Activated gamma-delta T cell (primary cell): ENCODE data around the gene GON4L.
"Not testable (repeated sequence)": the region's sequence is repeated elsewhere in the genome, so short reads cannot be mapped to it uniquely, and the experiment has no call there.

Source experiments
- DNase-seq: peaks from one replicate; lab custom pipeline; 2025; lab: John Stamatoyannopoulos, UW

The GON4L gene

DNA sequence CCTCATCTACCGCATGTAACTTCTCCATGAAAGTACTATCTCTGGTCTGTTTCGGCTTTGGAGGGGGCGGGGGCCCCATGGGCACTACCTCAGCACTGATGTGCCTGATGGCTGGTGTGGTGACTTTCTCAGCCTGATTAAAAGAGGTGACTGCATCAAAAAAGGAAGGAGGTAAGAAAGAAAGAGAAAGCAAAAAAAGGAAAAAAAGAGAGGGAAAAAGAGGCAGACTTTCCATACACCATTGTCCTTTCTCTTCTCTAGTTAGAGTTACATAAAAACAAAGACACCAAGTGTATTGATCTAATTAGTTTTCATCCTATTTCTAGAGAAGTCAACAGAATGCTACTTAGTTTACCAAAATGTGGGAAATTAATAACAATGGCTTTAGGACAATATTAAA lies 43.3 kb downstream of the GON4L start:
- DNase-seq: no peak

DNA sequence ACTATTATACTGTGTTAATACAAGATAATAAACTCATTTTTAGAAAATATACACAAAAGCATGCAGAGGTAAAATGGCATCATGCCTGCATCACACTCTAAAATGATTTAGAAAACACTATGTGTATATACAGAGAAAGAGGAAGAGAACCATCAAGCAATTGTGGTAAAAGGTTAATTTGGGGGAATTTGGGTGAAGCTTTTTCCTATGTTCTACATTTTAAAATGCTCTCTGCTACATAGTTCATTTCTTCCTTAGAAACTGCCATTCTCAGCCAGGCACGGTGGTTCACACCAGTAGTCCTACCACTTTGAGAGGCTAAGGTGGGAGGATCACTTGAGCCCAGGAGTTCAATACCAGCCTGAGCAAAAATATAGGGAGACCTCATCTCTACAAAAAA lies 44.1 kb downstream of the GON4L start:
- DNase-seq: no peak

GRCh38 chr1:155809088-155809487 lies 47.9 kb downstream of the GON4L start:
- DNase-seq: no peak

DNA sequence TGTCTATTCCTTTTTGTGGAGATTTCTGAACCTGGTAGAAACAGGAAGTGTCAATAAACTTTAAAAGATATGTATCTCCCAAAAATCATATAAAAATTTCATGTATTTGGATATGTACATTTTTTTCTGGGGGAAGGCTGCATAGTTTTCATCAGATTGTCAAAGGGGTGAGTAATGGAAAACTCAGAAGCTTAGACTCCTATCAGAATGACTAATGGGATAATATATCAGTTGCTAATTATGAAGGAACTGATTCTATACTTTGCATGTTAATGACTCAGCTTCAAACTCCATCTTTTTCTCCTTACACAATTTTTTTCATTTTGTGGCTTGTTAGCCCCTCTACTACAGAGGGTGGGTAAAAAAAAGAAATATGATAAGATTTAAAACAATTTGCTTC lies 55.9 kb downstream of the GON4L start:
- no peak for DNase-seq

DNA sequence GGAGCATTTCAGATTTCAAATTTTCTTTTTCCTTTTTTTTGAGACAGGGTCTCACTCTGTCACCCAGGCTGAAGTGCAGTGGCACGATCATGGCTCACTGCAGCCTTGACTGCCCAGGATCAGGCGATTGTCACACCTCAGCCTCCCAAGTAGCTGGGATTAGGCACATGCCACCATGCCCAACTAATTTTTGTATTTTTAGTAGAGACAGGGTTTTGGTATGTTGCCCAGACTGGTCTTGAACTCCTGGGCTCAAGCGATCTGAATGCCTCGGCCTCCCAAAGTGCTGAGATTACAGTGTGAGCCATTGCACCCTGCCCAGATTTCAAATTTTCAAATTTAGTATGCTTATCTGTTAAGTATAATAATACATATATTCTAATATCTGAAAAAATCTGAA lies 61.4 kb downstream of the GON4L start:
- not testable (repeated sequence) for DNase-seq

- DNase-seq: no peak
Measured at GRCh38 chr1:155794605-155795245, 62.3 kb downstream of the GON4L start.

GRCh38 chr1:155793213-155793612 lies 63.8 kb downstream of the GON4L start:
- no peak for DNase-seq

- DNase-seq: no peak
Measured at GRCh38 chr1:155777582-155777981, 79.4 kb downstream of the GON4L start.

GRCh38 chr1:155776414-155776813 lies 80.6 kb downstream of the GON4L start:
- DNase-seq: no peak

- no peak for DNase-seq
Measured at GRCh38 chr1:155773221-155773620, 83.8 kb downstream of the GON4L start.

GRCh38 chr1:155769257-155769656 lies 87.8 kb downstream of the GON4L start:
- DNase-seq: no peak

DNA sequence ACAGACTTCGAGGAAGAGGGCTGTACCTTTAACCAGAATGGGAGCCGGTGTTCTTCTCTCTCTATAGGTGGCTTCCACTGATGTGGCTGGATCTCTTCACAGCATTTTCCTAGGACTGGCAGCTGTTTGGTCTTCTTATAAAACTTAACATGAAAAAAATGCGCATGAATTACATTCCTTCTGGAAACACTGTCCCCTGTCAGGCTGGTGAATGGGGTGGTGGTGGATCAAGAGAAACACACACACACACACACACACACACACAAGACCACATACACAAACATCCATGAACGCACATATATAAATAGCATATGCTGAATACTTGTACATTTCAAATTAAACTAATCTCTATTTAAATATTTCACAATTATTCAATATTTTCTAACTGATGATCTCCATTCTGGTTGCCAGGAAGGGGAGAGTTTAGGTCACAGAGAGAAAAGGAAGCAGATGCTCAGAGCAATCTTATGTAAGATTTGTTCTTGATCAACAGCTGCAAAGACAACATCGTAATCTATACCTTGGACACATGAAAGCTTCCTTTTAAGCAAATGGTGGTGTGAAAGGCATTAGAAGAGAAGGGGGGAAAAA lies 89.5 kb downstream of the GON4L start:
- not testable (repeated sequence) for DNase-seq

DNA sequence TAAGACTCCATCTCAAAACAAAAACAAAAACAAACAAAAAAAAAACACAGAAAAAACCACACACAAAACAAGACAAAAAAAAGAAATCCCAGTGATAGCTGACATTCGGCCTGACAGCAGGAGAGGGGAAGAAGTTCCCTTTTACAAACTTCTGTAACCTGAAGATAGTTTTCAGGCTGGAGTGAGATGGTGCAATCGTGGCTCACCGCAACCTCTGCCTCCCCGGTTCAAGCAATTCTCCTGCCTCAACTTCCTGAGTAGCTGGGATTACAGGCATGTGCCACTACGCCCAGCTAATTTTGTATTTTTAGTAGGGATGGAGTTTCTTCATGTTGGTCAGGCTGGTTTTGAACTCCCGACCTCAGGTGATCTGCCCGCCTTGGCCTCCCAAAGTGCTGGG lies 93.0 kb downstream of the GON4L start:
- DNase-seq: not testable (repeated sequence)

- not testable (repeated sequence) for DNase-seq
Measured at GRCh38 chr1:155763090-155763815, 93.8 kb downstream of the GON4L start.

GRCh38 chr1:155761736-155762405 lies 95.1 kb downstream of the GON4L start:
- no peak for DNase-seq

GRCh38 chr1:155760751-155761475 lies 96.1 kb downstream of the GON4L start:
- DNase-seq: no peak

GRCh38 chr1:155759966-155760630 lies 96.9 kb downstream of the GON4L start:
- no peak for DNase-seq

DNA sequence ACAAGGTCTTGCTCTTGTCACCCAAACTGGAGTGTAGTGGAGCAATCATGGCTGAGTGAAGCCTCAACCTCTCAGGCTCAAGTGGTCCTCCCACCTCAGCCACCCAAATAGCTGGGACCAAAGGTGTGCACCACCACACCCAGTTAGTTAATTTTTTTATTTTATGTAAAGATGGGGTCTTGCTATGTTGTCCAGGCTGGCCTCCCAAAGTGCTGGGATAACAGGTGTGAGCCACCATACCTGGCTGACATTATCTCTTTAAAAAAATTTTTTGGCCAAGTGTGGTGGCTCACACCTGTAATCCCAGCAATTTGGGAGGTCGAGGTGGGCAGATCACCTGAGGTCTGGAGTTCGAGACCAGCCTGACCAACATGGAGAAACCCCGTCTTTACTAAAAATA lies 98.0 kb downstream of the GON4L start:
- DNase-seq: not testable (repeated sequence)

GRCh38 chr1:155748141-155748540 lies 108.9 kb downstream of the GON4L start:
- not testable (repeated sequence) for DNase-seq

DNA sequence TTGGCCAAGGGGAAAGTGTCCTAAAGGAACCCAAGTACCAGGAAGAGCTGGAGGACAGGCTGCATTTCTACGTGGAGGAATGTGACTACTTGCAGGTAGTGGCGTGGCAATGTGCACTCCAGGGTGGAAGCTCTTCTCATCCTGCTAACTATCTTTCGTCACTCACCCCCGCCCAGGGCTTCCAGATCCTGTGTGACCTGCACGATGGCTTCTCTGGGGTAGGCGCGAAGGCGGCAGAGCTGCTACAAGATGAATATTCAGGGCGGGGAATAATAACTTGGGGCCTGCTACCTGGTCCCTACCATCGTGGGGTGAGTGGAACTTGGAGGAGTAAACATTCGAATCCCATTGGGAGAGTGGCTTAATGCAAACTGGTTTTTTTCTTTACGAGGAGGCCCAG lies 109.4 kb downstream of the GON4L start:
- not testable (repeated sequence) for DNase-seq
